K562 (cell line): ENCODE measurements around the gene GAL3ST3. TPM values are rescaled to one million over a fixed set of nuclear protein-coding genes. Genes with fewer than 3 reads are reported as not detected.

Source experiments
- CCNT2 ChIP-seq: IDR thresholded peaks from 2 replicates; pipeline ENCODE4 v1.6.1; 2011; ENCODE audit warnings: borderline replicate concordance, low read depth, mild to moderate bottlenecking, moderate library complexity, mixed read lengths, low read length; ENCODE audit not compliant: insufficient read length; ENCODE audit errors: extremely low read depth
- CHD4 ChIP-seq: fragments of 200-600 bp; sonication (generic); IDR thresholded peaks from 3 replicates; pipeline ENCODE4 v1.6.1; 2012; ENCODE audit warnings: low read depth, mild to moderate bottlenecking, mixed read lengths, low read length, inconsistent platforms; ENCODE audit not compliant: insufficient read depth, insufficient replicate concordance, poor library complexity, severe bottlenecking
- CSDE1 ChIP-seq, 2 experiments: fragments of 450-650 bp; IDR thresholded peaks; 2 replicates each; pipeline ENCODE4 v1.6.1; 2016; ENCODE audit warnings: mild to moderate bottlenecking in 1 of 2
- MAZ ChIP-seq, 2 experiments: fragments of 450-650 bp in 1 of 2; sonication (generic) in 1 of 2; formaldehyde crosslinking; IDR thresholded peaks in 1 of 2; conservative IDR thresholded peaks in 1 of 2; 2 replicates each; pipeline versions ENCODE4 v1.4.0 to v1.5.0; 2020; ENCODE audit warnings: mild to moderate bottlenecking in 1 of 2, missing genetic modification reagents in 1 of 2
- NEUROD1 ChIP-seq: fragments of 150-350 bp; IDR thresholded peaks from 2 replicates; pipeline ENCODE4 v1.6.1; 2014; ENCODE audit warnings: borderline replicate concordance, low read length, low read depth; ENCODE audit not compliant: partially characterized antibody
- NONO ChIP-seq, 2 experiments: fragments of 200-400 bp in 1 of 2; fragments of 450-650 bp in 1 of 2; formaldehyde crosslinking in 1 of 2; IDR thresholded peaks; 2 replicates each; pipeline ENCODE4 v1.6.1; 2017; ENCODE audit warnings: low read depth in 2 of 2, mild to moderate bottlenecking in 2 of 2, moderate library complexity in 2 of 2, low read length in 1 of 2
- RERE ChIP-seq: sonication (generic); formaldehyde crosslinking; IDR thresholded peaks from 2 replicates; pipeline ENCODE4 v1.8.0; 2023; ENCODE audit warnings: missing genetic modification reagents, mild to moderate bottlenecking, borderline replicate concordance
- REST ChIP-seq, 2 experiments: fragments of 450-650 bp; formaldehyde crosslinking in 1 of 2; IDR thresholded peaks; 2 replicates each; pipeline versions ENCODE4 v1.4.0 to v1.6.1; 2014 to 2020; ENCODE audit warnings: mild to moderate bottlenecking in 2 of 2, borderline replicate concordance in 1 of 2, low read depth in 1 of 2
- YY1 ChIP-seq, 3 experiments: IDR thresholded peaks; 2 replicates each; pipeline ENCODE4 v1.6.1; 2011; ENCODE audit warnings: low read length in 2 of 3, mild to moderate bottlenecking in 2 of 3, moderate library complexity in 2 of 3, borderline replicate concordance in 1 of 3, control low read depth in 1 of 3, low read depth in 1 of 3; ENCODE audit not compliant: insufficient read depth in 3 of 3, insufficient replicate concordance in 2 of 3, control insufficient read depth in 1 of 3, insufficient read length in 1 of 3; ENCODE audit errors: extremely low read depth in 1 of 3
- ZKSCAN1 ChIP-seq: fragments of 150-350 bp; IDR thresholded peaks from 2 replicates; pipeline ENCODE4 v1.6.1; 2016; ENCODE audit warnings: low read depth, low read length
- ZNF24 ChIP-seq: fragments of 450-650 bp; IDR thresholded peaks from 2 replicates; pipeline ENCODE4 v1.6.1; 2016
- ZNF589 ChIP-seq: fragments of 200-800 bp; sonication (Bioruptor generic); IDR thresholded peaks from 2 replicates; pipeline ENCODE4 v1.6.1; 2016; ENCODE audit warnings: low read depth, missing genetic modification characterization, missing compliant biosample characterization
- polyA plus RNA-seq, 8 experiments: library from polyadenylated mRNA; depleted of rRNA in 4 of 8; stranded (reverse) in 5 of 8; unstranded in 3 of 8; fragments of >200 nt; fragmentation: Nextera tagmentation in 2 of 8; fragmentation: Illumina TruSeq in 1 of 8; extraction: Ambion mirVana in 2 of 8; extraction: Trizol in 1 of 8; gene quantifications; 2 replicates each; pipeline versions ENCODE4 v1.2.1 to v1.2.3, GENCODE V29; 2011 to 2014; ENCODE audit warnings: inconsistent platforms in 1 of 8, missing spikeins in 1 of 8
- total RNA-seq, 7 experiments: library from RNA; depleted of rRNA in 6 of 7; stranded (reverse); fragments of >200 nt in 6 of 7; fragmentation: Illumina TruSeq in 2 of 7; extraction: Trizol in 2 of 7; gene quantifications; 2 replicates each; pipeline versions ENCODE4 v1.2.1 to v1.2.3, GENCODE V29; 2011 to 2021; ENCODE audit warnings: low replicate concordance in 1 of 7

GAL3ST3 gene
- total and polyA plus RNA-seq, 9 of the 15 experiments (the other 6 are each of a cell fraction or from before 2014, with no cell fraction given), result not detected

GRCh38 chr11:66045177-66045639 lies 3.8 kb downstream of the GAL3ST3 start (continued):
- TF ChIP-seq NEUROD1 (peak; percentile 21), CSDE1 (IDR thresholded peaks at IDR 0.05) (no peak), ZKSCAN1 (peak; percentile 55; the same call in 1 of the 2 replicates), YY1 (IDR thresholded peaks at IDR 0.05; ENCODE audit: borderline replicate concordance in 1 of 3, control insufficient read depth in 1 of 3, extremely low read depth in 1 of 3, insufficient read depth in 3 of 3, insufficient read length in 1 of 3, insufficient replicate concordance in 2 of 3, low read depth in 1 of 3, low read length in 2 of 3) (peak in 1 of 3 experiments; percentile 32), CCNT2 (no peak), ZNF589 (CRISPR knock-in tag) (no peak), RERE (CRISPR knock-in tag) (no peak), ZNF24 (no peak), CHD4 (no peak), REST (IDR thresholded peaks at IDR 0.05; ENCODE audit: borderline replicate concordance) (peak; percentile 59; the same call in 1 of the 2 replicates), REST (CRISPR knock-in tag; IDR thresholded peaks at IDR 0.05; ENCODE audit: low read depth) (no peak), NONO (IDR thresholded peaks at IDR 0.05; ENCODE audit: low read depth in 2 of 2, low read length in 1 of 2) (no peak), MAZ (CRISPR knock-in tag; conservative IDR thresholded peaks at IDR 0.05 in 1 of 2, IDR thresholded peaks at IDR 0.05 in 1 of 2) (peak; percentile 68 to 96)
